HG02943 (cell line): Measurements from ENCODE around the gene RAX2.

Experiments
- ATAC-seq: cut with Tn5 transposase; IDR thresholded peaks from one replicate; pipeline ENCODE4 v1.9.1; 2021; ENCODE audit warnings: mild to moderate bottlenecking, low read depth, moderate library complexity; ENCODE audit not compliant: unreplicated experiment

Gene RAX2

GRCh38 chr19:3734310-3734600, 37.8 kb downstream of the RAX2 start:
- ATAC-seq = no peak

- ATAC-seq = no peak
These were observed 38.3 kb downstream of the RAX2 start for GRCh38 chr19:3733549-3734309.

DNA sequence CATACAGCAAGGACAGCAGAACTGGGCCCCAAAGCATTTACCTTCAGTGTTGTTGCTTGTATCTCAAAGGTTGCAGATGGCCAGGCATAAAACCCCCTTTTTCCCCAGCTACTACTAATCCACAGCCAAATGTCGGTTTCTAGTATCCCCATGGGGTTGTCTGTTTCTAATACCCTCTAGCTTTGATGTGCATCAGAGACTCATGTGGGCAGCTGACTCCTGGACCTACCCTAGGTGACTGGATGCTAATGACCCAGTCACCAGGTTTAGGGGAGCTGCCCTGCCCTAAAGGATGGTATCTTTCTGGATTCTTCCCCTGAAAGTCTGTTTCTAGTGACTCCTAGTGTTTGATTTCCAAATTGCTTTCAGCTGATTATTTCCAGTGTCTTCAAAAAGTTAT, 39.9 kb downstream of the RAX2 start:
- ATAC-seq = no peak

GRCh38 chr19:3730457-3730958, 41.5 kb downstream of the RAX2 start:
- ATAC-seq = no peak

GRCh38 chr19:3725640-3726310, 46.3 kb downstream of the RAX2 start:
- ATAC-seq = no peak

GRCh38 chr19:3725121-3725520, 46.9 kb downstream of the RAX2 start:
- no peak for ATAC-seq

DNA sequence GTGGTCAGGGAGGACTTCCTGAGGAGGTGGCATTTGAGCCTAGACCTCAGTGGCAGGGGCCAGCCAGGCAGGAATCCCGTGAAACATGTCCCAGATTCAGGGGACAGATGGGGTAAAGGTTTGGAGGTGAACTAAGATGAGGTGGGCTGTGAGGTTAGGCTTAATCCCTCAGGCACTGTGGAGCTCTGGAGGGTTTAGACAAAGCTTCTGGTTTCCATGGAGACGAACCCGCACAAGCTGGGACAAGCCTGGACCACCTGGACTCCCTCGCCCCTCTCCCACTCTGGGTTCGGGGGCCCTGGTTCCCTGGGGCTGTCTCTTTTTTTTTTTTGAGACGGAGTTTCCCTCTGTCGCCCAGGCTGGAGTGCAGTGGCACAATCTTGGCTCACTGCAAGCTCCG, 48.1 kb downstream of the RAX2 start:
- no peak for ATAC-seq

DNA sequence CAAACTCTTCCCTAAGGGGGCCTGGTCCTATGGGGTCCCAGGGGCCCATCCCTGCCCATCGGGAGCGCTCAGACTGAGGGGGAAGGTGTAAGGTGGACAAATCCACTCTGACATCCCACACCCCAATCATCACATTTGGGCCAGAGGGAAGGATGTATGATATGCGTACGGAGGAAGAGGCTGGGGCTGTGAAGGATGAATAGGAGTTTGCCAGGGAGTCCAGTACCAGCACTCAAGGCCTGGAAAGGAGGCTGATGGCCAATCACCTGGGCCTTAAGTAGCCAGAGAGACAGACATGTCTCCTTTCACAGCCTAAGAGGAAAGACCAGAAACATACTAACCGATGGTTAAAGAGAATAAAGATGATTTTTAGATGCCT, 48.9 kb downstream of the RAX2 start:
- ATAC-seq = no peak

DNA sequence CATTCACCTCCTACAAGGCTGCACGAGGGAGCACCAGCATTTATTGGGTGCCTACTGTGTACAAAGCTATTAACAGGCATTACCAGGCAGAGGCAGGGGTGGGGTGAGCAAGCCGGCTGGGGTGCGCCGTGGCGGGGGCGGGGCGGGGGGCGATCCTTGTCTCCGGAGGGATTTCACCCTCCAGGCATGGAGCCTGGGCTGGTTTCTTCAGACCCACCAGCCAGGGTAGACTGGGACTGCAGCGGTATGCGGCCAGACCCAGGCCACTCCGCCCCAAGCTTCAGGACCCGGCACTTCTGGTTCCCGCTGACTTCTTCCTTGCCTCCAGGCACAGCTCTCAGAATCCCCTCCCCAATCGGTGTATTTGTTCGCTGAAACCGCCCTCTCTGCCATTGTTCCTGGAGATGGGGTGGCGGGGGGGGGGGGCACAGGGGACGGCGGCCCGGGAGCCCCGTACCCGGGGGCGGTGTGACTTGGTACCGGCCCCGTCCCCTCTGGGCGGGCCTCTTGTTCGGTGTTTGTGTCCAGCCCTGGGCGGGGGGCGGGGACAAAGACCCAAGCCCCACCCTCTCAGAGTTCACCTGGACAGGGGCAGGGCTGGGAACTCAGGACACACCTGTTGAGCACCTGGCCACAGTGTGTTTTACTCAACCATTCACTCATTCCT, 49.5 kb downstream of the RAX2 start:
- ATAC-seq = no peak

GRCh38 chr19:3721887-3722442, 50.1 kb downstream of the RAX2 start:
- ATAC-seq = no peak

DNA sequence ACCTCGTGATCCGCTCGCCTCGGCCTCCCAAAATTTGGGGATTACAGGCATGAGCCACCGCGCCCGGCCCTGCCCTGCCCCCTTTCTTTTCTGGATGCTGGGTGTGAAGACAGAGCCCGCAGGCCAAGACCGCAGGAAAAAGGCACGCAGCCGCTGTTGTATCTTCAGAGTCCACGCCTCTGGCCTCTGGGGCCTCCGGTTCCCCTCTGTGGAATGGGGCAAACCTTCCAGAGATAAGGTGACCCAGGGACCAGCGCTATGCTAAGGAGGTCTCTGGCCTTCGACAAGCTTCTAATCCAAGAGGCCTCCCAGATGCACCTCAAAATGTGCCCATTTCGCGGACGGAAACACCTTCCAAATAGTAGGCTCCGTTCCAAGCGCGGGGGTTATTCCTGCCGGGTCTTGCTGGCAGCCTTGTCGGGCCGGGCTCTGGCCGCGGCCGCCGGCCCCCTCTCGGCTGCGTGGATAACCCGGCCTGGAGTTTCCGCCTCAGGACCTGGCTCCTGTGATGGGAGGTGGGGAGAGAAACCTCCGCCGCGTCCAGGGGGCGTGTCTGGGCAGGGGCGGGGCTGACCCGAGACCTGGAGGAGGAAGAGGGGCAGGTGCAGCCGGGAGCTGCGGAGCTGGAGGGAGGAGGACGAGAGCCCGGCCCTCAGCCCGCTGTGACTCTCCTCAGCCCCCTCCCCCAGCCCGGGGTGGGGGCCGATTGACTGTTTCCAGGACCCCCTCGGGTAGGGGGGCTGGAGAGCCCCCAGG, 50.7 kb downstream of the RAX2 start:
- no peak for ATAC-seq

- no peak for ATAC-seq
These were observed 51.6 kb downstream of the RAX2 start for GRCh38 chr19:3720349-3720917.

- ATAC-seq = no peak
These were observed 52.2 kb downstream of the RAX2 start for GRCh38 chr19:3719868-3720267.
